HG03108 (cell line): ENCODE measurements around the gene THOC5.
"Not testable (repeated sequence)": the region's sequence is repeated elsewhere in the genome, so short reads cannot be mapped to it uniquely, and the experiment has no call there.

Experiments used
- ATAC-seq: cut with Tn5 transposase; IDR thresholded peaks from one replicate; pipeline ENCODE4 v1.9.1; 2021; ENCODE audit warnings: moderate library complexity; ENCODE audit not compliant: unreplicated experiment

Gene THOC5

GRCh38 chr22:29553351-29554224 is at the start of gene THOC5:
Gene THOC5 (minus strand): TSS chr22:29553757. CDS start chr22:29549147, 4,610 bp downstream.
- peak; percentile 93 for ATAC-seq

- ATAC-seq, result no peak
Measured at GRCh38 chr22:29598684-29599020, 45.1 kb upstream of the THOC5 start.

- not testable (repeated sequence) for ATAC-seq
Measured at GRCh38 chr22:29597871-29598683, 44.5 kb upstream of the THOC5 start.

- ATAC-seq, result no peak
Measured at GRCh38 chr22:29596408-29596807, 42.9 kb upstream of the THOC5 start.

GRCh38 chr22:29594447-29594846 is 40.9 kb upstream of the THOC5 start:
- not testable (repeated sequence) for ATAC-seq

- no peak for ATAC-seq
Measured at GRCh38 chr22:29593923-29594322, 40.4 kb upstream of the THOC5 start.

- no peak for ATAC-seq
Measured at GRCh38 chr22:29587938-29588699, 34.6 kb upstream of the THOC5 start.

- ATAC-seq, result not testable (repeated sequence)
Measured at GRCh38 chr22:29586193-29586705, 32.7 kb upstream of the THOC5 start.

- ATAC-seq, result no peak
Measured at GRCh38 chr22:29584975-29585374, 31.4 kb upstream of the THOC5 start.

- ATAC-seq, result no peak
Measured at GRCh38 chr22:29581799-29582198, 28.2 kb upstream of the THOC5 start.

- no peak for ATAC-seq
Measured at GRCh38 chr22:29580200-29580810, 26.7 kb upstream of the THOC5 start.

GRCh38 chr22:29578462-29579200 is 25.1 kb upstream of the THOC5 start:
- no peak for ATAC-seq

GRCh38 chr22:29574762-29575450 is 21.3 kb upstream of the THOC5 start:
- ATAC-seq, result no peak

GRCh38 chr22:29570912-29571549 is 17.5 kb upstream of the THOC5 start:
- ATAC-seq, result no peak

- ATAC-seq, result no peak
Measured at GRCh38 chr22:29570456-29570855, 16.9 kb upstream of the THOC5 start.

GRCh38 chr22:29569011-29569678 is 15.6 kb upstream of the THOC5 start:
- ATAC-seq, result no peak

- no peak for ATAC-seq
Measured at GRCh38 chr22:29567338-29567737, 13.8 kb upstream of the THOC5 start.

- not testable (repeated sequence) for ATAC-seq
Measured at GRCh38 chr22:29566513-29566912, 13.0 kb upstream of the THOC5 start.
